Endothelial cell of umbilical vein (primary cell): ENCODE data around the gene PRIMPOL. TPM values are rescaled to one million over a fixed set of nuclear protein-coding genes. Genes with fewer than 3 reads are reported as not detected.

Source experiments
- BruUV-seq: library from RNA; stranded (reverse); fragments of 400-500 nt; replicated peaks from 2 replicates; lab custom pipeline; 2021; lab: Mats Ljungman, UMichigan
- CTCF ChIA-PET: fragments of 300-600, 350-600 bp; sonication (Branson Sonifier 250); formaldehyde crosslinking; loops from one replicate; lab custom pipeline; 2021; ENCODE audit warnings: antibody characterized with exemption, inconsistent platforms; lab: Charles Lee
- POLR2A ChIA-PET: fragments of 300-600, 350-600 bp; sonication (Branson Sonifier 250); formaldehyde crosslinking; loops from one replicate; lab custom pipeline; 2021; ENCODE audit warnings: antibody characterized with exemption, inconsistent platforms; lab: Charles Lee
- DNase-seq: peaks from one replicate; pipeline ENCODE4 v3.0.0-alpha.2; 2011; ENCODE audit warnings: low read depth, low spot score
- FAIRE-seq: peaks from 2 replicates; lab custom pipeline; 2011; peaks lifted over from hg19 to GRCh38; lab: Jason Lieb, UNC
- H2AFZ ChIP-seq: 2 replicates; pipeline ENCODE4 v1.6.0; 2012; ENCODE audit warnings: low read depth, low read length, control low read depth, inconsistent platforms
- H3K27ac ChIP-seq: 2 replicates; pipeline ENCODE4 v1.5.1; 2011; ENCODE audit warnings: low read depth, mild to moderate bottlenecking, control low read depth, low read length, moderate library complexity; ENCODE audit not compliant: insufficient read depth
- H3K27me3 ChIP-seq, 2 experiments: 2 replicates each; pipeline versions ENCODE4 v1.6.0 to v1.6.1; 2011; ENCODE audit warnings: low read length in 2 of 2, mixed read lengths in 1 of 2; ENCODE audit not compliant: control insufficient read depth in 2 of 2, insufficient read depth in 2 of 2
- H3K36me3 ChIP-seq, 2 experiments: 2 replicates in 1 of 2; 3 replicates in 1 of 2; pipeline ENCODE4 v1.5.1; 2011; ENCODE audit warnings: low read length in 2 of 2, mild to moderate bottlenecking in 1 of 2, moderate library complexity in 1 of 2; ENCODE audit not compliant: control insufficient read depth in 2 of 2, insufficient read depth in 2 of 2; ENCODE audit errors: extremely low read depth in 1 of 2
- H3K4me1 ChIP-seq: 3 replicates; pipeline ENCODE4 v1.5.1; 2011; ENCODE audit warnings: mild to moderate bottlenecking, low read length; ENCODE audit not compliant: control insufficient read depth, insufficient read depth; ENCODE audit errors: extremely low read depth
- H3K4me2 ChIP-seq: 2 replicates; pipeline ENCODE4 v1.6.1; 2011; ENCODE audit warnings: low read length, control low read depth, mixed read lengths; ENCODE audit not compliant: insufficient read depth
- H3K4me3 ChIP-seq, 3 experiments: fragments of 200-600 bp in 1 of 3; sonication (generic), shearing (Covaris generic) in 1 of 3; replicated peaks in 1 of 3; 2 replicates each; pipeline ENCODE4 v1.5.1; 2011 to 2016; ENCODE audit warnings: control low read depth in 3 of 3, low read length in 3 of 3, mild to moderate bottlenecking in 2 of 3, inconsistent platforms in 1 of 3, low read depth in 1 of 3, moderate library complexity in 1 of 3; ENCODE audit not compliant: insufficient read depth in 1 of 3
- H3K79me2 ChIP-seq: 2 replicates; pipeline ENCODE4 v1.6.0; 2012; ENCODE audit warnings: low read length, inconsistent platforms; ENCODE audit not compliant: control insufficient read depth, insufficient read depth
- H3K9ac ChIP-seq: replicated peaks from 2 replicates; pipeline ENCODE3; 2011; ENCODE audit warnings: low read length, control low read depth; ENCODE audit not compliant: insufficient read depth; ENCODE audit errors: extremely low read depth
- H3K9me1 ChIP-seq: replicated peaks from 3 replicates; pipeline ENCODE4 v1.6.0; 2011; ENCODE audit warnings: mild to moderate bottlenecking, low read length; ENCODE audit not compliant: control insufficient read depth, insufficient read depth; ENCODE audit errors: extremely low read depth
- H3K9me3 ChIP-seq: replicated peaks from 2 replicates; pipeline ENCODE4 v1.5.1; 2012; ENCODE audit warnings: low read length, inconsistent platforms; ENCODE audit not compliant: control insufficient read depth, insufficient read depth
- H4K20me1 ChIP-seq: replicated peaks from 2 replicates; pipeline ENCODE3; 2011; ENCODE audit warnings: mild to moderate bottlenecking, low read length; ENCODE audit not compliant: control insufficient read depth, insufficient read depth; ENCODE audit errors: extremely low read depth
- CTCF ChIP-seq, 2 donors: IDR thresholded peaks; 1 replicate in 1 of 2; 2 replicates in 1 of 2; pipeline ENCODE4 v1.5.1; 2011; ENCODE audit warnings: low read length in 2 of 2, mild to moderate bottlenecking in 2 of 2, moderate library complexity in 2 of 2, control low read depth in 1 of 2, inconsistent platforms in 1 of 2, low read depth in 1 of 2; ENCODE audit not compliant: insufficient read depth in 1 of 2; ENCODE audit errors: extremely low read depth in 1 of 2
- EZH2 ChIP-seq: IDR thresholded peaks from 2 replicates; pipeline ENCODE4 v1.6.1; 2012; ENCODE audit warnings: borderline replicate concordance, low read depth, mild to moderate bottlenecking, moderate library complexity, low read length, inconsistent platforms; ENCODE audit not compliant: severe bottlenecking
- FOS ChIP-seq: IDR thresholded peaks from 2 replicates; pipeline ENCODE4 v1.6.1; 2011; ENCODE audit warnings: mild to moderate bottlenecking, low read length, moderate library complexity, borderline replicate concordance; ENCODE audit not compliant: insufficient read depth
- GATA2 ChIP-seq: IDR thresholded peaks from 2 replicates; pipeline ENCODE4 v1.7.0; 2011; ENCODE audit warnings: low read depth, mild to moderate bottlenecking, moderate library complexity, mixed read lengths, low read length; ENCODE audit not compliant: insufficient read length, insufficient read depth
- JUN ChIP-seq: IDR thresholded peaks from 2 replicates; pipeline ENCODE4 v1.6.1; 2011; ENCODE audit warnings: borderline replicate concordance, low read depth; ENCODE audit not compliant: insufficient read length, insufficient read depth
- MYC ChIP-seq: IDR thresholded peaks from one replicate; pipeline ENCODE4 v1.6.1; 2011; ENCODE audit warnings: mild to moderate bottlenecking, low read depth, low read length
- POLR2A ChIP-seq: IDR thresholded peaks from 2 replicates; pipeline ENCODE4 v1.6.1; 2012; ENCODE audit warnings: low read depth, mild to moderate bottlenecking, control low read depth, low read length
- dilution Hi-C: fragments of 300-500 bp; cut with MboI; formaldehyde crosslinking; loops from one replicate; pipeline ENCODE4 v1.15.0; 2019; ENCODE audit warnings: low sequenced_read_pairs; ENCODE audit not compliant: extremely low pct_ligation_motif_present
- intact Hi-C: fragments of 100-400 bp; cut with micrococcal nuclease; formaldehyde crosslinking; loops from one replicate; pipeline ENCODE4 v1.10.0; 2022
- polyA plus RNA-seq, 4 experiments: library from polyadenylated mRNA; depleted of rRNA in 3 of 4; stranded (reverse) in 3 of 4; unstranded in 1 of 4; fragments of >200 nt; gene quantifications; 2 replicates each; pipeline versions ENCODE4 v1.2.1 to v1.2.3, GENCODE V29; 2011 to 2012; ENCODE audit warnings: missing spikeins in 1 of 4
- total RNA-seq: library from RNA; stranded (reverse); gene quantifications from 2 replicates; pipeline ENCODE4 v1.2.3, GENCODE V29; 2021
- TF ChIP-seq, protein P1 (sequence below): IDR thresholded peaks from 2 replicates; pipeline ENCODE4 v1.6.1; 2011; ENCODE audit not compliant: insufficient read depth, insufficient read length

Gene PRIMPOL
- total and polyA plus RNA-seq, 2 donors (not counting 3 experiments of a cell fraction or from before 2014, with no cell fraction given), result 5.9 to 11.1 TPM

DNA sequence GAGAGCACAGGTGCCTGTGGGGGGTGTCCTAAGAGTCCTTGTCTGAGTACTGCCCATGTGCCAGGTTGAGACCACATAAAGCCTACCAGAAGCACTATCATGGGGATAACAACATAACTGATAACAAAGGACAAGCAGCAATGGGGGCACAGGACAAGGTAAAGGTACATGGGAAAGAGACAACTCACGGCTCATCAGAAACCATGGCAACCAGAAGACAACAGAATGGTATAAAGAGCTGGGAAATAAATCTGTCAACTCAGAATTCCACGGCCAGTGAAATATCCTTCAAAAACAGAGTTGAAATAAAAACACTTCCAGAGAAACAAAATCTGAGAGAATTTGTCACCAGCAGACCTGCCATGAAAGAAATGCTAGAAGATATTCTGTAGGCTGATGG is 64.3 kb downstream of the PRIMPOL start:
- dilution Hi-C loops, result no loop called here
- no peaks in the 10 kb centered on the region for H3K27me3 ChIP-seq
- TF ChIP-seq EZH2 (no peak), MYC (no peak), CTCF (IDR thresholded peaks at IDR 0.05; ENCODE audit: extremely low read depth in 1 of 2, insufficient read depth in 1 of 2, low read depth in 1 of 2, low read length in 2 of 2) (no peak), GATA2 (no peak), FOS (no peak), POLR2A (no peak), JUN (no peak)
- TF ChIP-seq, protein P1, sequence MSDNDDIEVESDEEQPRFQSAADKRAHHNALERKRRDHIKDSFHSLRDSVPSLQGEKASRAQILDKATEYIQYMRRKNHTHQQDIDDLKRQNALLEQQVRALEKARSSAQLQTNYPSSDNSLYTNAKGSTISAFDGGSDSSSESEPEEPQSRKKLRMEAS, result no peak
- H4K20me1 ChIP-seq, result no peaks in the 10 kb centered on the region
- H3K27ac ChIP-seq, result no peak overlapping the region
- H3K36me3 ChIP-seq, result peaks cover 0 to 7% of the 10 kb centered on the region in 2 experiments
- H3K79me2 ChIP-seq, result peaks cover under 1% of the 10 kb centered on the region
- H3K9me3 ChIP-seq, result no peaks in the 10 kb centered on the region
- FAIRE-seq (no peak), DNase-seq (no peak)
- no TSS peak for BruUV-seq
- CTCF ChIA-PET, result no interaction called here
- POLR2A ChIA-PET, result no interaction called here
- no peak overlapping the region for H3K4me3 ChIP-seq
- no peaks in the 10 kb centered on the region for H3K4me1 ChIP-seq
- H3K9me1 ChIP-seq, result no peaks in the 10 kb centered on the region
- H3K4me2 ChIP-seq, result no peak overlapping the region
- no peak overlapping the region for H2AFZ ChIP-seq
- no peak overlapping the region for H3K9ac ChIP-seq
- intact Hi-C loops, result no loop called here
